ENCODE results near the gene LRRC31.

- TF ChIP-seq, protein P1, sequence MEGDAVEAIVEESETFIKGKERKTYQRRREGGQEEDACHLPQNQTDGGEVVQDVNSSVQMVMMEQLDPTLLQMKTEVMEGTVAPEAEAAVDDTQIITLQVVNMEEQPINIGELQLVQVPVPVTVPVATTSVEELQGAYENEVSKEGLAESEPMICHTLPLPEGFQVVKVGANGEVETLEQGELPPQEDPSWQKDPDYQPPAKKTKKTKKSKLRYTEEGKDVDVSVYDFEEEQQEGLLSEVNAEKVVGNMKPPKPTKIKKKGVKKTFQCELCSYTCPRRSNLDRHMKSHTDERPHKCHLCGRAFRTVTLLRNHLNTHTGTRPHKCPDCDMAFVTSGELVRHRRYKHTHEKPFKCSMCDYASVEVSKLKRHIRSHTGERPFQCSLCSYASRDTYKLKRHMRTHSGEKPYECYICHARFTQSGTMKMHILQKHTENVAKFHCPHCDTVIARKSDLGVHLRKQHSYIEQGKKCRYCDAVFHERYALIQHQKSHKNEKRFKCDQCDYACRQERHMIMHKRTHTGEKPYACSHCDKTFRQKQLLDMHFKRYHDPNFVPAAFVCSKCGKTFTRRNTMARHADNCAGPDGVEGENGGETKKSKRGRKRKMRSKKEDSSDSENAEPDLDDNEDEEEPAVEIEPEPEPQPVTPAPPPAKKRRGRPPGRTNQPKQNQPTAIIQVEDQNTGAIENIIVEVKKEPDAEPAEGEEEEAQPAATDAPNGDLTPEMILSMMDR (IDR thresholded peaks at IDR 0.05; ENCODE audit: insufficient read depth, low read length, poor library complexity, severe bottlenecking): no peak
- no peak for TF ChIP-seq EZH2phosphoT487 (conservative IDR thresholded peaks at IDR 0.05; ENCODE audit: low read length)
Measured at GRCh38 chr3:169911272-169911671, 41.5 kb upstream of the LRRC31 start, which contains the start of gene SAMD7.

Measured in SU-DHL-6 (cell line).